Activated CD8-positive, alpha-beta T cell treated with anti-CD3 and anti-CD28 coated beads for 36 hours (primary cell): ENCODE data around the gene BLOC1S2. TPM values are rescaled to one million over a fixed set of nuclear protein-coding genes. Genes with fewer than 3 reads are reported as not detected.
"Not testable (repeated sequence)": the region's sequence is repeated elsewhere in the genome, so short reads cannot be mapped to it uniquely, and the experiment has no call there.

Source experiments
- ATAC-seq: fragments of 200-7000 bp; cut with Tn5 transposase; one replicate; pipeline ENCODE4 v1.10.0; 2021; ENCODE audit warnings: mild to moderate bottlenecking, moderate library complexity
- CTCF ChIA-PET: fragments of 350-600 bp; sonication (Branson Sonifier 250); formaldehyde crosslinking; loops from one replicate; lab custom pipeline; 2021; ENCODE audit warnings: antibody characterized with exemption; lab: Charles Lee
- POLR2A ChIA-PET: fragments of 350-600 bp; sonication (Branson Sonifier 250); formaldehyde crosslinking; loops from one replicate; lab custom pipeline; 2021; ENCODE audit warnings: antibody characterized with exemption; lab: Charles Lee
- DNase-seq: peaks from one replicate; pipeline ENCODE4 v3.0.0-alpha.2; 2020
- H3K27ac Mint-ChIP-seq: one replicate; pipeline ENCODE4 v1.8.0; 2021; ENCODE audit warnings: mild to moderate bottlenecking, mixed read lengths
- H3K27me3 Mint-ChIP-seq: one replicate; pipeline ENCODE4 v1.8.0; 2021; ENCODE audit warnings: mixed read lengths
- H3K36me3 Mint-ChIP-seq: one replicate; pipeline ENCODE4 v1.8.0; 2021; ENCODE audit warnings: low read depth, mixed read lengths
- H3K4me1 Mint-ChIP-seq: one replicate; pipeline ENCODE4 v1.8.0; 2021; ENCODE audit warnings: low read depth, mixed read lengths
- H3K4me3 Mint-ChIP-seq: one replicate; pipeline ENCODE4 v1.8.0; 2021; ENCODE audit warnings: mild to moderate bottlenecking, moderate library complexity, mixed read lengths
- H3K9me3 Mint-ChIP-seq: one replicate; pipeline ENCODE4 v1.8.0; 2021; ENCODE audit warnings: mixed read lengths
- intact Hi-C: fragments of 100-400 bp; cut with micrococcal nuclease; formaldehyde crosslinking; loops from one replicate; pipeline ENCODE4 v1.10.0; 2022
- total RNA-seq, 2 experiments: library from RNA; stranded (reverse); gene quantifications; one replicate each; pipeline ENCODE4 v1.2.3, GENCODE V29; 2021
- TF ChIP-seq, protein P1 (sequence below): fragments of 200-600 bp; IDR thresholded peaks from one replicate; pipeline ENCODE4 v1.8.0; 2022; ENCODE audit warnings: antibody characterized with exemption, mild to moderate bottlenecking

Gene BLOC1S2
- total RNA-seq, 2 experiments from 2014 or later, result 45.1 to 48.6 TPM

DNA sequence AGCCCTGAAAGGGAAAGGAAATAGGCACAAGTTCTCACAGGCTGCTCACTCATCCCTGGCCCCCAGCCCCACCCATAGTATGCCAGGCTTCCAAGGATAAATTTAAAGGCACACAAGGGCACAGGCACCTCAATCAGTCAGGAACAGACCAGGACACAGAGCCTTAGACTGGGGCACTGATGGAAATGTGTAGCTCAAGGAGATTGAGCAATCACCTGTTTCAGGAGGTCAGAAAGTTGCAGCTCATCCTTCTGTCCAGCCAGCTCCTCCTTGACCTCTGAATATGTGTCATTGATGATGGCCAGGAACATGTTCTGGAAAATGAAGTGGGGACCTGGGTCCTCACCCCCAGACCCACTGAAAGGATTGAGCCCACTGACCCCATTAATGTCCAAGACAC, 6.6 kb upstream of the BLOC1S2 start:
- no peaks in the 10 kb centered on the region for H3K36me3 Mint-ChIP-seq
- no peak overlapping the region for H3K27ac Mint-ChIP-seq
- no peak overlapping the region for H3K4me3 Mint-ChIP-seq
- H3K4me1 Mint-ChIP-seq, result no peaks in the 10 kb centered on the region
- H3K9me3 Mint-ChIP-seq, result no peaks in the 10 kb centered on the region
- TF ChIP-seq, protein P1, sequence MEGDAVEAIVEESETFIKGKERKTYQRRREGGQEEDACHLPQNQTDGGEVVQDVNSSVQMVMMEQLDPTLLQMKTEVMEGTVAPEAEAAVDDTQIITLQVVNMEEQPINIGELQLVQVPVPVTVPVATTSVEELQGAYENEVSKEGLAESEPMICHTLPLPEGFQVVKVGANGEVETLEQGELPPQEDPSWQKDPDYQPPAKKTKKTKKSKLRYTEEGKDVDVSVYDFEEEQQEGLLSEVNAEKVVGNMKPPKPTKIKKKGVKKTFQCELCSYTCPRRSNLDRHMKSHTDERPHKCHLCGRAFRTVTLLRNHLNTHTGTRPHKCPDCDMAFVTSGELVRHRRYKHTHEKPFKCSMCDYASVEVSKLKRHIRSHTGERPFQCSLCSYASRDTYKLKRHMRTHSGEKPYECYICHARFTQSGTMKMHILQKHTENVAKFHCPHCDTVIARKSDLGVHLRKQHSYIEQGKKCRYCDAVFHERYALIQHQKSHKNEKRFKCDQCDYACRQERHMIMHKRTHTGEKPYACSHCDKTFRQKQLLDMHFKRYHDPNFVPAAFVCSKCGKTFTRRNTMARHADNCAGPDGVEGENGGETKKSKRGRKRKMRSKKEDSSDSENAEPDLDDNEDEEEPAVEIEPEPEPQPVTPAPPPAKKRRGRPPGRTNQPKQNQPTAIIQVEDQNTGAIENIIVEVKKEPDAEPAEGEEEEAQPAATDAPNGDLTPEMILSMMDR, result no peak
- ATAC-seq (no peak), DNase-seq (no peak)
- CTCF ChIA-PET, result interaction anchor here (1.1 kb wide), 1 partner anchor 46 kb away, joined by 3 read pairs; no protein-coding TSS in a partner anchor
- H3K27me3 Mint-ChIP-seq, result peaks cover 19% of the 10 kb centered on the region
- intact Hi-C loops, result no loop called here
- POLR2A ChIA-PET, result no interaction called here

DNA sequence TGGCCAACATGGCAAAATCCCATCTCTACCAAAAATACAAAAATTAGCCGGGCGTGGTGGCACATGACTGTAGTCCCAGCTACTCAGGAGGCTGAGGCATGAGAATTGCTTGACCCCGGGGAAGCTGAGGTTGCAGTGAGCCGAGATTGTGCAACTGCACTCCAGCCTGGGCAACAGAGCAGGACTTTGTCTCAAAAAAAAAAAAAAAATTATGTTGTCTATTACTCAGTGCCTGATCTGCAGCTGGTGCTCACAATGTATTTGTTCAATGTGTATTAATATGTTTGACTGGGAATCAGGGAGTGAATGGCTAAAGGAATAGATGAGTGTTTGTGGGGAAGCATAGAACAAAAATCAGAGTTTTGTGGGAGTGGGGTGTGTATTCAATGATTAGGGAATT, 5.8 kb upstream of the BLOC1S2 start:
- POLR2A ChIA-PET, ATAC-seq, H3K27ac Mint-ChIP-seq, H3K4me1 Mint-ChIP-seq, intact Hi-C loops, H3K4me3 Mint-ChIP-seq, H3K36me3 Mint-ChIP-seq, H3K9me3 Mint-ChIP-seq, DNase-seq: not testable (repeated sequence)
- H3K27me3 Mint-ChIP-seq, result peaks cover 18% of the 10 kb centered on the region
- CTCF ChIA-PET, result interaction anchor here (0.7 kb wide), 1 partner anchor 191 kb away, joined by 3 read pairs; no protein-coding TSS in a partner anchor

DNA sequence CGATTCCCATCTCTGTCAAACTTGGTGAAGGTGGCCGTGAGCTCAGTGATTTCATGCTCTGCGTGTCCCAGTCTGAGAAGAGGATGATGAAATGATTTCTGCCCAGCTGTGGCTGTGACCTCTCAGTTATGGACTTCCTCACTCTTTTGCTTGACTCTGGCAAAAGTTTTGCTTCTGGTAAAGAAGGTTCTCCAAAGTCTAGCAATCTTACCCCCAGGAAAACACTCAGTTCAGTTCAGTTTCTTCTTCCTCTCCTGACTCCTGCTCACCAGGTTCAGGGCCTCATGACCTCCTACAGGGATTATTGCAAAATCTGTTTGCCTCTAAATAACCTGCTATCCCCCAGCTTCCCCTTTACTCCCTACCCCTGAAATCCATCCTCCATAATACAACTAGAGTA, 4.9 kb upstream of the BLOC1S2 start:
- TF ChIP-seq, protein P1, result no peak
- H3K4me3 Mint-ChIP-seq, result no peak overlapping the region
- H3K36me3 Mint-ChIP-seq, result no peaks in the 10 kb centered on the region
- H3K4me1 Mint-ChIP-seq, result peaks cover 7% of the 10 kb centered on the region
- intact Hi-C loops, result no loop called here
- ChIA-PET CTCF (interaction anchor here (0.7 to 1.4 kb wide), 2 partner anchors 142 to 191 kb away, joined by 3 to 6 read pairs; no protein-coding TSS in a partner anchor), POLR2A (no interaction called here)
- no peaks in the 10 kb centered on the region for H3K9me3 Mint-ChIP-seq
- no peak for ATAC-seq
- H3K27me3 Mint-ChIP-seq, result peaks cover 13% of the 10 kb centered on the region
- DNase-seq, result no peak
- H3K27ac Mint-ChIP-seq, result no peak overlapping the region

DNA sequence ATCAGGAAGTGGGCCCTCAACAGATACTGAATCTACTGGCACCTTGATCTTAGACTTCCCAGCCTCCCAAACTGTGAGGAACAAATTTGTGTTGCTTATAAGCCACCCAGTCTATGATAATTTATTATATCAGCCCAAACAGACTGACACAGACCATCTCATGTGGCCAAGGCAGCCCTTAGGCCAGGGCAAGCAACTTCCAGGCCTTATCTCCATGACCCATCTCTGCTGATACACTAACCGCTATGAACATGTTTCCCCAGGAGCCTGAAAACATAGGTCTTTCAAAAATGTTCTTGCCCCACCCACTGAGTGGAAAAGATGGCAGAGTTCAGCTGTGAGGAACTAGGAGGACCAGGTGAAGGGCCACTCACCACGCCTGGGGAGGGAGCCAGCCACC, 3.2 kb upstream of the BLOC1S2 start:
- Mint-ChIP-seq H3K27me3 (peaks cover 4% of the 10 kb centered on the region), H3K36me3 (peaks cover 11% of the 10 kb centered on the region), H3K4me3 (no peak overlapping the region), H3K9me3 (no peaks in the 10 kb centered on the region), H3K27ac (no peak overlapping the region), H3K4me1 (peaks cover 19% of the 10 kb centered on the region)
- ChIA-PET CTCF (no interaction called here), POLR2A (no interaction called here)
- TF ChIP-seq, protein P1, result no peak
- ATAC-seq (no peak), DNase-seq (no peak)
- intact Hi-C loops, result no loop called here

DNA sequence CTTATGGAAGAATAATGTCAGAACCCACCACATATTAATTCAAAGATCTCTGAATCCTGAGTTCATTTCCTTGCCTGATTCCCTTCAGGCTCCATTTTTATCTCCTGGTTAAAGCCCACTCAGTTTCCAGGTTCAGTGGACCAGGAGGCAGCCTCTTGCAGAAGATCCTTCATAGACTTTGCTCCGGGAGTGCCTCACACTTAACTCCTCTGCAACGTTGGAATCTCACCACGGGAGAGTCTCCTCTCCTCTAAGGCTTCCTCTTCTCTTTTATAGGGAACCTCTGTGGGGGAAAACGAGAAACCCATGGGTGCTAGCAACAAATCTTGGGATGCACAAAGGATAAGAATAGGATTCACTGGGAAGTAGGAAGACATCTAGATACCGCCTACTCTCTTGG, 1.7 kb upstream of the BLOC1S2 start:
- intact Hi-C loops, result no loop called here
- Mint-ChIP-seq H3K9me3 (no peaks in the 10 kb centered on the region), H3K36me3 (peaks cover 13% of the 10 kb centered on the region), H3K4me1 (peaks cover 22% of the 10 kb centered on the region), H3K27me3 (no peaks in the 10 kb centered on the region), H3K27ac (no peak overlapping the region), H3K4me3 (no peak overlapping the region)
- no peak for ATAC-seq
- ChIA-PET POLR2A (no interaction called here), CTCF (interaction anchor here (0.6 kb wide), 1 partner anchor 10 kb away, joined by 3 read pairs; no protein-coding TSS in a partner anchor)
- TF ChIP-seq, protein P1, result no peak
- DNase-seq, result no peak
